Stimulated activated naive CD4-positive, alpha-beta T cell (primary cell): ENCODE results near the gene PRDM12.
A peak's percentile ranks its signal among the peaks of the same experiment; 100 is the strongest.
"Not testable (repeated sequence)": the region's sequence is repeated elsewhere in the genome, so short reads cannot be mapped to it uniquely, and the experiment has no call there.

Experiments
- DNase-seq, 6 experiments: peaks; one replicate each; lab custom pipeline; 2025; lab: John Stamatoyannopoulos, UW

PRDM12 gene

DNA sequence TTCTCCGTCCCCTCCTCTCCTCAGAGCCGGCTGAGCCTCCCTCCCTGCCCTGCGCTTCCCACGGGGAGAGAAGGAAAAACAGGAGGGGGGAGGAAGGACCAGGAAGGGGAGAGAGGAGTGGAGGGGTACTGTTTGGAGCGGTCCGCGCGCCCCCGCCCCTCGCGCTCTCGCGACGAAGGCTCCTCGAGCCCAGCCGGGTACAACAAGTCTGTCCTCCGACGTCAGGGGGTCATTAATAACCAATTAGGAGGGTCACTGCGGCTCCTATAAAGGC lies 480 bp upstream of the PRDM12 start:
- no peak for DNase-seq

DNA sequence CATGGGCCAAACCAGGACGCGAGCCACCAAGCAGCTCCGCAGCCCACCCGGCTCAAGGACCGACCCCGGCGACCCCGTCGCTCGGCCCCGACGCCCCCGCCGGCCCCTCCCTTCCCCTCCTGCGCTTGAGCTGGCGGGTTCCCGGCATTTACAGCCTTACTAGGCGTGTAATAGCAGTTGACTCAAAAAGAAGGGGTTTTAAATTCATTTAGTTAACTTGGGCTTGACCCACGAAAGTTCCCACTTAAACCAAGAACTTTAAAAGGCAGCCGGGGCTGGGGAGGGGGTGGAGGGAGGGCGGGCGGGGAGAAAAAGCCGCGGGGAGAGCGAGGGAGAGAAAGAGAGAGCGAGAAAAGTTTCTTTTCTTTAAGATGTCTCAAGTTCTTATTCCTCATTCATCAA lies 636 bp downstream of the PRDM12 start:
- DNase-seq = no peak

DNA sequence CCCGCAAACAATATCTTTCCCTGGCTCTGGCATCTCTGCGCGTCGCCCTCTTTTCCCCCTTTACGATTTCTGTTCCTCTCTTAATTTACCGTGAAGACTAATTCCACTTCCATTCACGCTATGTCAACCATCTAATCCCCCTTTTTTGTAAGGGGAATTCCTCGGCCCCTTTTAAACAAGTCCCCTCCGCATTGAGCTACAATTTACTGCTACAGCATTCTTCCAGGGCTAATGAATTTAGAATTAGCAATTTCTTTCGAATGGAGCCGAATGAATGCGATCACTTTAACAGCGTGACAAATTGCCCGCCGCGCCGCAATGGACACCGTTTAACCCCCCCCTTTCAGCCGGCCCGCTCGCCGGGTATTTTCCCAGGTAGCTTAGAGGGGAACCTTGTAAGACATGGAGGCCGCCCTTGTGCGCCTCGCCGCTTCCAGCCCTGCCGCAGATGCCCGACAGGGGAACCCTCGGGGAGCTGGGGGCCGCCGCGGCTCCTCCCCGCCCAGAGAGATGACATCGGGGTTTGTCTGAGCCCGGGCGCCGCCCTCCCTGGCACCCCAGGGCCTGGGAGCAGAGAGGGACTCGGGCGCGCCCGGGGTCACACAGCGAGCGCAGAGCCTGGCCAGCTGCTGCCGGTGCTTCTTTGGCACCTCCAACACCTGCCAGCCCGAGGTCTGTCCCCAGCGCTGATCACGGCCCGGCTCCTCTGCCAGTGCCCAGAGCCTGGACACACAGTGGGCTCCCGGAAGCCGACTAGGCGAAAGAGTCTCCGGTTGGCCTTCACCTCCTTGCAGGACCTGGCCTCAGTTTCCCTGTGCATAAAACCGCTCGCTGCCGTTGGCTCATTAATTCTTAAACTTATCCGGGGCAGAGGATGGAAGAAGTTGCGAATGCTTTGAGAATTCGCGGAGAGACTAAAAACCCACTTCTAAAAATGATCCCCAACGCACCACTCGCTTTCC lies 1.3 kb downstream of the PRDM12 start:
- no peak for DNase-seq

DNA sequence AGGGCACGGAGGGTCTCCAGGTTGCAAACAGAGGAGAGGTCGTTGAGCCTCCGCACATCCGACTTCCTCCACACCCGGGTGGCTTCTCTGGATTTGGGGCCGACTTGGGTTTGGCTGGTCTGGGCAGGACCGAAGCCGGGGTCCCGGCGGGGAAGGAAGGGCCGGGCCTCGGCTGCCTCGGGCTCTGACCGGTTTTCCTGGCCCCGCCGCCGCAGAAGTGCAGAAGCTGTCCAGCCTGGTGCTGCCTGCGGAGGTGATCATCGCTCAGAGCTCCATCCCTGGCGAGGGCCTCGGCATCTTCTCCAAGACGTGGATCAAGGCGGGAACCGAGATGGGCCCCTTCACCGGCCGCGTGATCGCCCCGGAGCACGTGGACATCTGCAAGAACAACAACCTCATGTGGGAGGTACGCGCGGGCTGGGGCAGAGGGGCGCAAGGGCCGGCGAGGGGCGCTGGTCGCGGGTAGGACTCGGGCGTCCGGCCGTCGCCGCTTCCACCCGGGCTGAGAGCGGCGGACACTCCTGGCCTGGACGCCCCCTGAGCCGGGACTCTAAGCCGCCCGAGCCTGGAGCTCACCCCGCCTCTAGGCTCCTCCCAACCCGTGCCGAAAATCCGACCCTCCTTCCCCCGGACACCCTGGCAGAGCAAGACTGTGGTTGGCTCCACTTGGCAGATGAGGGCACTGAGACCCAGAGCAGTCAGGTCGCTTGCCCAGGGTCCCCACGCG lies 2.2 kb downstream of the PRDM12 start:
- DNase-seq = no peak

DNA sequence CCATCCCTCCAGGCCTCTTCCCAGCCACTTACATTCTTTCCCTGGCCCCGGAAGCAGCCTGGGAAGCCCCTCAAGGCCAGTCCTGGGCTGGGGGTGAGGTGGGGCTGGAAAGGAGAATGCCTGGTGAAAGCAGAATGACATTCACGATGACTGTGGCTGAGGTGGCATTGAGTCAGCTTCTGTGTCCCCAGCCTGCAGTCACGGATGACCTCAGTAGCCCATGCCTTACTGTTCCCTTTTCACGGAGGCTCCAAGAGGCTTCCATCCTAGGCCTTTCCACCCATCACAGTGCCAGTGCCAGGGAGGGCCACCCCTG lies 2.7 kb downstream of the PRDM12 start:
- no peak for DNase-seq

DNA sequence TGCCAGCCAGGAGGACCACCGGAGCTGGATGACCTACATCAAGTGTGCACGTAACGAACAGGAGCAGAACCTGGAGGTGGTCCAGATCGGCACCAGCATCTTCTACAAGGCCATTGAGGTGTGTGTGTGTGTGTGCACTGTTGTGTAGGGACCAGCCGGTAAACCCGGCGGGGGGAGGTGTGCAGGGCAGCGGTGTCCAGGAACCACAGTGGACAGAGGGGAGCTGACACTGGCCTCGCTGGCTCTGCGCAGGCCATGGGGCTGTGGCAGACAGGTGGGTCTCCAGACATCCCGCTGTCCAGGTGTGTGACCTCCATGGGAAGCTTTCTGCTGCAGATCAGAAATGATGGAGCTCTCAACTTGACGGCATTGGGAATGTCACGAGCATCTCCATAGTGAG lies 3.8 kb downstream of the PRDM12 start:
- no peak for DNase-seq

DNA sequence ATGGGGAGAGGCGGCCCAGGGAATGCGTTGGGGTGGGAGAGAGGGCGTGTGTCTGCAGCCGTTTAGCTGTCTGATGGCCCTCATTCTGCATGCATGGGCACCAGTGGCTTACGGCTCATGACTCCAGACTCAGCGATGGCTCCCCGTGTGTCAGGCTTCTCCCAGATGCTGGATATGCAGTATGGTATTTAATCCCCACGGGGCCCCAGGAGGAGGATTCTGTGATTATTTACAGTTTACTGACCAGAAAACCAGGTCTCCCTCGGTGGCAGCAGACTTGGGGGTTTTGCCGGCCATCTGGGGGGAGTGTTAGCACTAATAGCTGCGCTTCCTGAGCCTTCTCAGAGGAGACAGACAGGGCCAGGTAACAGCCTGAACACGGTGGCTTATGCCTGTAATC lies 4.3 kb downstream of the PRDM12 start:
- DNase-seq = no peak

DNA sequence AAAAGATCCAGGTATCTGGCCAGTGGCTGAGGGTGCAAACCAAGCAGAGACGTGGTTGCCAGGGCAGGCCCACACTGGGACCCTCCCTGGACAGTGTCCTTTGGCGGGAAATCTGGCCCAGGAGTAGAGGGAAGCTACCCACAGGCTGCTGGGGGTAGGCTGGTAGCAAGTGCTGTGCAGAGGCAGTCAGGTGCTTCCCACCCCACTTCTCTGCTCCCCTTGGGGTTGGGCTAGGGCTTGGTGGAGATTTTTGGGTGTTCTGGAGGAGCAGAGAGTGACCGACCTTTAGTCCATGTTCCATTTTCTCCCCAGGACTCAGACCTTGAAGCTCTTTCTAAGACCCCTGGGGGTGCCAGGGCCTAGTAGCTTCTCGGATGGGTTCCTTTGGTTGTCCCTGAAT lies 5.6 kb downstream of the PRDM12 start:
- no peak for DNase-seq

DNA sequence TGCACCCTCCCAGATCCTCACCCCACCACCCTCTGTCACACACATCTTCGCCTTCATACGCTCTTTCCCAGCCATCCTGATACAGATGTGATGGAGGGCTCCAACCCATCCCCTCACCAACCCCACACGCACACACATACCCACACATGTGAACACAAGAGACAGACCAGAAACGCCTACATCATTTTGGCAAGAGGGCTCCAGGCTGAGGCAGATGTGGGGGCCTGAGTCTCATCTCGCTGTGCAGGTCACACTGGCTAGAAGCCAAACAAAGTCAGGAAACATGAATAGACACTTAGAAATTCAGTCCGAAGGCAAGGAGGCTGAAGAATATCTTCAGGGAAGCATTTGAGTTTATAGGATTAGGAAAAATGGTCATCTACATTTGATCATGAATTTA lies 6.2 kb downstream of the PRDM12 start:
- DNase-seq = no peak

DNA sequence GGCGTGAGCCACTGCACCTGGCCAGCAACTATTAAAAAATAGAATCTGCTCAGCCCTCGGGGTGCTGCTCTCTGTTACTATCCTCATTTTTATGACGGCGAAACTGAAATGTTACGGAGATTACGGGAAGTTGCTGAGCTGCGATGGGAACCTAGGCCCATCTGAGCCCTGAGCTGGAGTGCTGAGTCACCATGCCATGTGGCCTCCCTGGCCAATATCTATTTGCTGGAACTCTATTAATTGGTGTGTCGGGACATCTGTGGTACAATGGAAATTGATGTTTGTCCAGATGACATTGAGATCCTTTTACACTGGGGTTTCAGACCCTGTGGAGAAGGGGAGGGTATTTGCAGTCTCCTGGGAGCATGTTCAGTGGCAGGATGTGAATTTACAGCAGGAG lies 8.1 kb downstream of the PRDM12 start:
- no peak for DNase-seq

DNA sequence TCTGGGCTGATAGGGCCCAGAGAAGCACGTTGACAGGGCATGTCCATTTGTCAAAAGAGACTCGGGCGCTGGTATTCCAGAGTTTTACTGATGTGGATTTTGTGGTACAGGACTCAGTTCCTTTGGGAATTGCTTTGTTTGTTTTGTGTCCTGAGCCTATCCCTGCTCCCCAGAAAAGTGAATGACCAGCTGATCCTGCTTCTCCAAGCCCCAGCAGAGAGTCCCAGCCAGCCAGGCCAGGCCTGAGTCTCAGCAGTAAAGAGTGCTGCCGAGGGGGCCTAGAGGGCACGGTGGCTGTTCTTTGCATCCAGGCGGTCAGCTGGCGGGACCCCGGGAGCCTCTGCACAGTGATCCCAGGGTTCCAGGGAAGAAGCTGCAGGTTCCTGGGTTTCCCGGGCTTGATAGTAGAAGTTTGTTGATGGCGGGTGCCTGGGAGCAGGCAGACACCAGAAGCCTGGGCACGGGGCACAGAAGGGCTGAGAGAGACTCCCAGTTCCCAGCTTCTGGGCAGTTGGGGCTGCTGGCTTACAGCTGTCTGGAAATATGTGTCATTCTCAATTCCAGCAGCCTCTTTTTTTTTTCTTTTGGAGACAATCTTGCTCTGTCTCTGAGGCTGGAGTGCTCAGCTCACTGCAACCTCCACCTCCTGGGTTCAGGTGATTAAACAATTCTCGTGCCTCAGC lies 8.7 kb downstream of the PRDM12 start:
- no peak for DNase-seq

DNA sequence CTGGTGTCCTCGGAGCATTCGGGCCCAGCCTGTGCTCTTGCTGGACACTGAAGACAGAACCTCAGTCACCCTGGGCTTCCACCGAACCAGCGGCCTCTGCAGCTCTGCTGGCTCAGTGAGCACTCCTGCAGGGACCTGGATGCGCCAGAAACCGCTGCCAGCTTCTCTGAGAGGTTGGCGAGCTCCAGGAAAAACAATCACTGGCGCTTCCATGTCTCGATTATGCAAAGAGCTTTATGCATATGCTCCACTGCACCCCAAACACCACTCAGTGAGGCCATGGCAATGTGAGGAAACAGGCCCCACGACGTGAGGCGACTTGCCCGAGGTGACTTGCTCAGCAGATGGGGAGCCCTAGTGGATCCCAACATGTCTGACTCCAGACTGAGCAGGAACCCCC lies 11.0 kb downstream of the PRDM12 start:
- DNase-seq = no peak

DNA sequence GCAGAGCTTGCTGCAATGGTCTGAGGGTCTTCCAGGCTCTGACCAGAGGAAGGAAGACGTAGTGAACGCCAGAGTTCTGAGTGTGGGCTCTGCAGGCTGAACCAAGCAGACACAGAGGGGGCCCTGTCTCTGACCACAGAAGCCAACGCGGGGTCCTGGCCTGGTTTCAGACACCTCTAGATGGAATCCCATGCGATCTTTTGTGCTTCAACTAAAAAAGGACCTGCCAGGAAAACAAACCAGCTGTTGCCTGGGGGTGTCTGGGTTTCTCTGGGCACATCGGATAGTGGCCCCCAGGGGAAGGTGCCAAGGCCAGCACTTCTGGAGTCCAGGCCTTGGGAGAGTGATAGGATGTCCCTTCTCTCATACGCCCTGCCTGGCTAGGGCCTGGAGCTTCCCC lies 12.9 kb downstream of the PRDM12 start:
- no peak for DNase-seq

DNA sequence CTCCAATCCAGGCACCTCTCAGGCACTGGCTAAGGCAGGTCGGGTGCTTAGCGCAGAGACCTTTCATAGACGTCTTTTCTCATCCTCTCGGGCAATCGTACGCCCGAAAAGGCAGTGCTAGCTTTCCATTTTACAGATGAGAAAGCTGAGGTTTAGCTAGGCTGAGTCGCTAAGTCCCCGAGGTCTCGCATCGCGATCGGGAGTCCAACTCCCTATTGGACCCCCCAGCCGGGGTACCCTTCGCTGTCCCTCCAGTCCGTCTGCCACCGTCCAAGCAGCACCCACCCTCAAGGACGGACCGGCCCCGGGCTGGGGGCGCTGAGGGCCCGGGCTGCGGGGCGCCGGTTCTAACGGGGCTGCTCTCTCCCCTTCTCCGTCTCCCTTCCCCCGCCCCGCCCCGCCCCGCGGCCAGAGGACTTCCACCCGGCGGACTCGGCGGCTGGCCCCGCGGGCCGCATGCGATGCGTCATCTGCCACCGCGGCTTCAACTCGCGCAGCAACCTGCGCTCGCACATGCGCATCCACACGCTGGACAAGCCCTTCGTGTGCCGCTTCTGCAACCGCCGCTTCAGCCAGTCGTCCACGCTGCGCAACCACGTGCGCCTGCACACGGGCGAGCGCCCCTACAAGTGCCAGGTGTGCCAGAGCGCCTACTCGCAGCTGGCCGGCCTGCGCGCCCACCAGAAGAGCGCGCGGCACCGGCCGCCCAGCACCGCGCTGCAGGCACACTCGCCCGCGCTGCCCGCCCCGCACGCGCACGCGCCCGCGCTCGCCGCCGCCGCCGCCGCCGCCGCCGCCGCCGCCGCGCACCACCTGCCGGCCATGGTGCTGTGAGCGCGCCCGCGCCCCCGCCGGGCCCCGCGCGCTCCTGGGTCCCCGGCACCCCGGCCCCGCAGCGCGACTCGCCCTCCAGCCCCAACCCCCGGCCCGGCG lies 16.7 kb downstream of the PRDM12 start:
- DNase-seq = peak in 4 of 6 experiments; percentile 30 to 41 (median 37)

DNA sequence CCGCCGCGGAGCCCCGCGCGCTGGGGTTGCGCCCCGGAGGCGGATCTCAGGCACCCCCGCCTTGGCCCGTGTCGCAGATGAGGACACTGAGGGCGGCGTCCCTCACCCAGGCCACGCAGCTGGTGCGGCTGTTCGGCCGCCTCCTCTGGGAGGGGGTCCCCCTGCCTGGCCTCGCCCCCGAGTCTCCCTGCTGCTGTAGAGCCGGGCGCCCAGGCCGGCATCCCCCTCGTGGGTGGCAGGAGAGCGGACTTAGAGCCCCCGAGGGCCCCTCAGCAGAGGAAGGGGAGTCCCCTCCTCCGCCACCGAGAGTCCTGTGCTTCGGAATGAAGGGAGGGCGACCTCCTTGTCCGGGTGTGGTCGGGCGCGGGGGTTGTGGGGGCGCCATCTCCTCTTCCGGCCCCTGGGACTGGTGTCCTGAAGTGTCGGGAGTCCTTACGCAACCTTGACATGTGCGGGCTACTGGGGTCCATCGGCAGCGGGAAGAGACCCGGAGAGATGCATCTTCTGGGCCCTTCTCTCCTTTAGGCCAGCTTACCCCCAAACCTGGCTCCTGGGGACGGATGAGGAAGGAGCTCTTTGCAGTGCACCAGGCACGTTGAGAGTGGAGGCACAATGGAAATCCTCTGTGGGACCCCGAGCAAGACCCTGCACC lies 17.5 kb downstream of the PRDM12 start:
- DNase-seq = peak in 3 of 6 experiments; percentile 27 to 51 (median 41)

DNA sequence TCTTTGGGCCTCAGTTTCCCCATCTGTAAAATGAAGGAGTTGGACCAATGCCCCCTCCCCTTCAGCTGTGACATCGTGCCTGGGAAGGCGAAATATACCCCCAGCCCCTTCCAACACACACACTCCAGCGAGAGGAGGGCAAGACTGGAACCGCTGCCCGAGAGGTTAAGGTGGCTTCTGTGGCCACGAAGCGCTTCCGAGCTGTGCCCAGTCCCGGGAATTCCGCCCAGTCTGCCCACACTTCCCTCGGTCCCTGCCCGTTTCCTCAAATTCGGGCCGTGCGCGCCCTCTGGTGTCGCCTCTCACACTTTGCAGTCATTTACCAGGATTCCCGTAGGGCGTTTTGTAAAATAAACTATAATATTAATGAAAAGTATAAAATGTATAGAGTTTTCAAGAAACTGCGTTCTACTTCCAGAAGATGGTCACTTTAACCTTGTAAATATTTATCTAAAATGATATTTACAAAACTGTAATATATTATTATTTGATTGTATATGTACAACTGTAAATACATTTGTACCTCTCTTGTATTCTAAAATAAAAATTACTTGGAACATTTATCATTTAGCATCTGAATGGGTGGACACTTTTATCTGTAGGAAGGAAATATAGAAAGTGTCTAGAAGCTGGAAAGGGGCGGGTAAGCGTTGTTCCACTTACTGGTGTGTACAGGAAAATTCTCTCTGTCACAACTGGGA lies 18.2 kb downstream of the PRDM12 start:
- peak; percentile 8 to 58 (median 34) for DNase-seq

DNA sequence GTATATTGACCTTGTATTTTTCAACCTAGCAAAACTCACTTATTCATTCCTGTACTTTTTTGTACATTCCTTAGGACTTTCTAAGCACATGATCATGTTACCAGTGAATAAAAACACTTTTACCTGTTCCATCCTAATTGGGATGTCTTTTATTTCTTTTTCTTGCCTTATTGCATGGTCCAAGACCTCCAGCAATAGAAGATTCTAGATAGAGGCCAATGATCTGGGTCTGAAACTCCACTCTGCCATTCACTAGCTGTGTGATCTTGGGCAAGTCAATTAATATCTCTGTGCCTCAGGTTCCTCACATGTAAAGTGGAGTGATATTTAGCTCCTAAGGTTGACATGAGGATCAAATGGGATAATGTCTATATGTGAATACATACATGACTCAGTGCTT lies 20.7 kb downstream of the PRDM12 start:
- DNase-seq = no peak

DNA sequence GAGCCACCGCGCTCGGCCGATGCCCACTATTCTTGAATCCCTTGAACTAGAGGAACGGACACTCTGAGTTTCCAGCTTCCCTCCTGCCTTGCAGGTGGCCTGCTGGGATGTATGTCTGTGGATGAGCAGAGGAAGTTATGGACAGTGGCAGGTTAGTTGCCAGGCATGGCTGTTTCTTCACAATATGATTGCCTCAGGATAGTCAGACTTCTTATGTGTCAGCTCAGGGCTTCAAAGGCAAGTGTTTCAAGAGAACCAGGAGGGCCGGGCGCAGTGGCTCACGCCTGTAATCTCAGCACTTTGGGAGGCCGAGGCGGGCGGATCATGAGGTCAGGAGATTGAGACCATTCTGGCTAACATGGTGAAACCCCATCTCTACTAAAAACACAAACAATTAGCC lies 21.6 kb downstream of the PRDM12 start:
- DNase-seq = not testable (repeated sequence)

DNA sequence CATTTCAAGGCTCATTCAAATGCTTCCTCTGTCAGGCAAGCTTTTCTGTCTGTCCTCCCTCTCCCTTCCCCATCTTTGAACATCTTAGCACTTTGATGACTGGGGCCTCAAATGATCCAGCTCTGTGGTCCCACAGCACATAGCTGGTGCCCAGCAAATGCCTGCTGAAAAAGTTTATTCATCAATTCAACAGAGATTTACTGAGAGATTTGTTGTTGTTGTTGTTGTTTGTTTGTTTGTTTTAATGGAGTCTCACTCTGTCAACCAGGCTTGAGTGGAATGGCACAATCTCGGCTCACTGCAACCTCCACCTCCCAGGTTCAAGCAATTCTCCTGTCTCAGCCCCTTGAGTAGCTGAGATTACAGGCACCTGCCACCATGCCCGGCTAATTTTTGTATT lies 23.2 kb downstream of the PRDM12 start:
- no peak for DNase-seq

DNA sequence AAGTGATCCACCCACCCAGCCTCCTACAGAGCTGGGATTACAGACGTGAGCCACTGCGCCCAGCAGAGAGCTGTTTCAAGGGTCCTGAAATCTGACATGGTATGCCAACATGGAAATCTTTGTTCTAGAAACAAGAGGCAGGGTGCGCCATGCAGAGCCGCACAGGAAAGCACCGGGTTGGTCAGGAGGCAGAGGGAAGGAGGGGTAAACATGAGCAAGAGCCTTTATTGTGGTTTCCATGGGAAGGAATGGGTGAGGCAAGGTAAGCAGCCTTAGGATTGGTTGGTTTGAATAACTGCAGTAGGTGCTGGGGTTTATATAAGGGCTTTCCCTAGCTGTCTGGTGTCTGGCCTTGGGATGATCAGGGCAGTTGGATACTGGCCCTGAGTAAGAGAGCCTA lies 23.7 kb downstream of the PRDM12 start:
- DNase-seq = no peak

DNA sequence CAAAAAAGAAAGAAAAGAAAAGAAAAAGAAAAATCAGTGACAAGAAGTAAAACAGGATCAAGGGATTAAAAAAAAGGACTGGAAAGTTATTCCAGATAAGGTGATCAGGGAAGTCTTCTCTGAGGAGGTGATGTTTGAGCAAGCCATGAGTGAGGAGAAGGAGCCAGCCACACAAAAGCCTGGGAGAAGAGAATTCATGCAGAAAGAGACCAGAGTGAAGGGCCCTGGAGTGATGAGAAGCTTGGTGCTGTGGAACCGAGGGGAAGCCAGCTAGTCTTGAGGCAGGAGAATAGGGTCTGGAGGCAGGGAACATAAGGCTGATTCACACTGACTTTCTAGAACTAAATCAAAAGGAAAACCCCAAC lies 25.2 kb downstream of the PRDM12 start:
- no peak for DNase-seq
